Fibroblast of peridontal ligament (primary cell): Measurements from ENCODE around the gene ATRNL1.
"Not testable (repeated sequence)": the region's sequence is repeated elsewhere in the genome, so short reads cannot be mapped to it uniquely, and the experiment has no call there.

Experiments used
- DNase-seq: peaks from one replicate; pipeline ENCODE4 v3.0.0-alpha.2; 2010; ENCODE audit errors: extremely low read depth

Gene ATRNL1

DNA sequence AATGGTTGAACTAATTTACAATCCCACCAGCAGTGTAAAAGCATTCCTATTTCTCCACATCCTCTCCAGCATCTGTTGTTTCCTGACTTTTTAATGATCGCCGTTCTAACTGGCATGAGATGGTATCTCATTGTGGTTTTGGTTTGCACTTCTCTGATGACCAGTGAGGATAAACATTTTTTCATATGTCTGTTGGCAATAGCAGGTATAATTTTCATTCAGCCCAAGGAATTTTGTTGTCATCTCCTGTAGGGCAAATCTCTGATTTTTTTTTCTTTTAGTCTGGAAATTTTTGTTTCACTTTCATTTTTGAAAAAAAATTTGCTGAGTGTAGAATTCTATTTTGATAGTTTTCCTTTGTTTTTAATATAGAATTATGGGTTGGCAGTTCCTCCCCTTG, 114.1 kb downstream of the ATRNL1 start:
- DNase-seq = not testable (repeated sequence)

DNA sequence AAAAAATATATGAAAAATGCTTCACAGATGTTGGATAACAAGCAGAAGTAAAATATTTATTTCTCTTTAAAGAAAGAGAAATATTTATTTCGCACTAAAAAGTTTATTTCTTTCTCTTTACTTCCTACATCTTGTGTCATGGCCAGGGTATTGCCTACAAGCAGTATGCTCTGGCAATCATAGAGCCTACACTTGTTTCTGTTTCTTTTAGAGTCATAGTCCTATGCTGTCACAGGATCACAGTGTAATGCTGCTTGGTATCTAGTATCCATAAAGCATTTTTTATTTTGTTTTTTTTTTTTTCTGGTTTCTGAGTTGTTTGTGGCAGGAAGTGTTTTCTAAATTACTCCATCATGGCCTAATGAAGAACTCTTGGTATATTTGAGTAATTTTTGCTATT, 116.0 kb downstream of the ATRNL1 start:
- no peak for DNase-seq

DNA sequence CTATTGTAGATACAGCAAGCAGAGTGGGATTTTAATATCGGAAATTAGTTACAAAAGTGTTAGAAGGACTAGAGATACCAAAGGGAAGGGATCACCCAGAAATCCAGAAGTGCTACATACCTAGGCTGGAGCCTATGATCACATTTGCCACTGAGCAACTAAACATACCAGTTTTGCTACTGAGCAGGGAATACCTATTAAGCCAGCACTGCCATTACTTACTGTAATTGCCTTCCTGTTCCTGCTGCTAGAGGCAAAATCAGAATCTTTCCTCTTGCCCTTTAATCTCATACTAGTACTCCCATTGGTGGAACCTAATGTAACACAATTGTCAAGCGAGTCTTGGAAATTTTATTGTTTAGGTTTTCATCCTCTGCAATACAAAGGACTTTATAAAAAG, 121.7 kb downstream of the ATRNL1 start:
- DNase-seq = no peak

DNA sequence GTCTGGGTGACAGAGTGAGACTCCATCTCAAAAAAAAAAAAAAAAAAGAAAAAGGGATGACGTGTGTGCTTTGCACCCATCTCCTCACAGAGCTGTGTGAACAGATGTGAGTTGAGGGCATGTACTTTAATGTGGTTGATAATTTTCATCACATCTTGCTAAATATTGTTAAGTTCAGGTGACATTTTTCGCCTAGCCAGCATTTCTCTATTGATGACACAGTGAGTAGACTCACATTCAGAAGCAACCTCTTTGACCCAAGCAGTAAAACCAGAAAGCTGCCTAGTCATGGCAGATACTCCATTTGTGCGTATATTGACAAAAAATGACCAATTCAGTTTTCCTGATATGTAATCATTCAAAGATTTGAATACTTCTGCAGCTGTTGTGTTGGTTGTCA, 126.0 kb downstream of the ATRNL1 start:
- DNase-seq = no peak

DNA sequence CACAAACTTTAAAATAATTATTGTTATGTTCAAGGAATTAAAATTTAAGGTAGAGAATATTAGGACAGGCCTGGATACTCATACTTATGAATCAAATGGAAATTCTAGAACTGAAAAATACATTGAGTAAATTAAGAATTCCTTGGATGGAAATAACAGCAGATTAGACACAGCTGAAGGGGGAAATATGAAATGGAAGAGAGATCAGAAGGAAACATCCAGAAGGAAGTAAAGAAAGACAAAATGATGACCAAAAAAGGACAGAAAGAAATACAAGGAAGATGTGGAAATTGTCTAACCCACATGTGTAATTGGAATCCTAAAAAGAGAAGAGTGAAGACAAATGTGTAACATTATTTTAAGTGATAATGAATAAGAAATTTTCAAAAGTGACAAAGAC, 128.9 kb downstream of the ATRNL1 start:
- DNase-seq = no peak

DNA sequence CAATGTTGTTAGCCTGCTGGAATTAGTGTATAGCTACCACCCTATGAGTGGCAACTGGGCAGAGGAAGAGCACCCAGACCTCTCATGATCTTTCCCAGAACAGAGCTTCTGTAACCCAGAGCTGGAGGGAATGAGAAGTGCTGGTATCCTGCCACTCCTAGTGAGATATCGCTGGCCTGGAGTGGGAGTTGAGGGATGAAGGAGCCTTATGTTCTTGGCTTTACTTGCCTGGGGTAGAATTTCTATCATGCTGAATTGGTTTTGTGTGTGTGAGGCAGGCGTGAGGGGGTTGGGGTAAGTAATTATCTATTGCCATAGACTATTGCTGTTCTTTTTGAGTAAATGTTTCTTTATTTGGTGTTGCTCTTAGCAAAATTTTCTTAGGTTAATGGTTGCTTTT, 146.6 kb downstream of the ATRNL1 start:
- DNase-seq = no peak

- DNase-seq = no peak
Observed at GRCh38 chr10:115250784-115251183, 157.6 kb downstream of the ATRNL1 start.

GRCh38 chr10:115253765-115254164, 160.6 kb downstream of the ATRNL1 start:
- DNase-seq = not testable (repeated sequence)

- DNase-seq = no peak
Observed at GRCh38 chr10:115272482-115272881, 179.3 kb downstream of the ATRNL1 start.

- no peak for DNase-seq
Observed at GRCh38 chr10:115278294-115278693, 185.1 kb downstream of the ATRNL1 start.

- no peak for DNase-seq
Observed at GRCh38 chr10:115295213-115295805, 202.1 kb downstream of the ATRNL1 start.

DNA sequence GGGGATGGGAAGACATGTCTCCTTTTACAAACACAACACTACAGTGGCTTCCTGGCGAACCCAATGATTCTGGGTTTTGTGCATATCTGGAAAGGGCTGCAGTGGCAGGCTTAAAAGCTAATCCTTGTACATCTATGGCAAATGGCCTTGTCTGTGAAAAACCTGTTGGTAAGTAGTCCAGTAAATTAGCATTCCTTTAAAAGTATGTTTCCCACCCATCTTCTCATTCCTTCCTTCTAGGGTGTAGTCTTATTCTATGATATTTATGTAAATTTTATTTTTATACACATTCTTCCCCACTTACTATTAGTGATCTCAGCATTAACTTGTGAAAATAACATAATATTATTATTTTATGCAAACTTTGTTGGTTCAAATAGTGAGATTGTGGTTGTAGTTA, 206.9 kb downstream of the ATRNL1 start:
- DNase-seq = no peak

- not testable (repeated sequence) for DNase-seq
Observed at GRCh38 chr10:115319669-115320068, 226.5 kb downstream of the ATRNL1 start.

- no peak for DNase-seq
Observed at GRCh38 chr10:115321360-115321759, 228.2 kb downstream of the ATRNL1 start.

DNA sequence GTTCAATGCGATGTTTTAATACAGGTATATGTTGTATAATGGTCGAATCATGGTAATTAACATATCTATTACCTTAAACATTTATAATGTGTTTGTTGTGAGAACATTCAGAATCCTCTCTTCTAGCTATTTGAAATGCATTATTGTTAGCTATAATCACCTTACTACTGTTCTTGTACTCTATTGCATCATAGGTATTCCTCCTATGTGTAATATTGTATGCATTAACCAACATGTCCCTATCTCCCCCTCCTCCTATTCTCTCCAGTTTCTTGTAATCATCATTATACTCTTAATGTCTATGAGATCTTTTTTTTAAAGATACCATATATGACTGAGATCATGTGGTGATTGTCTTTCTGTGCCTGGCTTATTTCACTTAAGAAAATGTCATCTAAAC, 235.2 kb downstream of the ATRNL1 start:
- no peak for DNase-seq

- DNase-seq = no peak
Observed at GRCh38 chr10:115335366-115335765, 242.2 kb downstream of the ATRNL1 start.

DNA sequence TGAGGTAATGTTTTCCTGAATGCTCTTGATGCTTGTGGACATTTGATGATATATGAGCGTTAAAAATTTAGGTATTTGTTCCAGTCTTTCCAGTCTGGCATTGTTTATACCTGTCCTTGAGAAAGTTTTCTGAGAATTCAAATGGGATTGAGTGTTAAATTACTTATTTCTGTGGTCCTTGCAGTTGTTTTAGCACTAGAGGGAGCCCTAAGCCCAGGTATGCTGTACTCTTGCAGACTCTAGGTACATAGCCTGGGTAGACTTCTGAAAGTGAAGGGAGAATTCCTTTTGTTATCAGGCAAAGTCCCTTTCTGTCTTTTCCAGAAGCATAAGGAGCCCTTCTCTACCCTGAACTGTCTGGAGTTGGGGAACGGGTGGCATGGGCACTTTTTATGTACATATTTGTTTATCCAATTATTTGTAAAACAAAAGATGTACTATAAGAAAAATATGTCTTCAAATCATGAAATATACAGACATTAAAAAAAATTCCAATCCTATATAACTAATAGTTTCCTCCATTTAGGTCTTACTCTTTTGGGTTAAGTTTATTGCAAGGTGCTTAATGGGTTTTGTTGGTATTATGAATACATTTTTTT, 262.1 kb downstream of the ATRNL1 start:
- peak; percentile 14 for DNase-seq

DNA sequence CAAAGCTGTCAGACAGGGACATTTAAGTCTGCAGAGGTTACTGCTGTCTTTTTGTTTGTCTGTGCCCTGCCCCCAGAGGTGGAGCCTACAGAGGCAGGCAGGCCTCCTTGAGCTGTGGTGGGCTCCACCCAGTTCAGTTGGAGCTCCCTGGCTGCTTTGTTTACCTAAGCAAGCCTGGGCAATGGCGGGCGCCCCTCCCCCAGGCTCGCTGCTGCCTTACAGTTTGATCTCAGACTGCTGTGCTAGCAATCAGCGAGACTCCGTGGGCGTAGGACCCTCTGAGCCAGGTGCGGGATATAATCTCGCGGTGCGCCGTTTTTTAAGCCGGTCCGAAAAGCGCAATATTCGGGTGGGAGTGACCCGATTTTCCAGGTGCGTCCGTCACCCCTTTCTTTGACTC, 274.8 kb downstream of the ATRNL1 start:
- DNase-seq = not testable (repeated sequence)

GRCh38 chr10:115379064-115379463, 285.9 kb downstream of the ATRNL1 start:
- DNase-seq = no peak

DNA sequence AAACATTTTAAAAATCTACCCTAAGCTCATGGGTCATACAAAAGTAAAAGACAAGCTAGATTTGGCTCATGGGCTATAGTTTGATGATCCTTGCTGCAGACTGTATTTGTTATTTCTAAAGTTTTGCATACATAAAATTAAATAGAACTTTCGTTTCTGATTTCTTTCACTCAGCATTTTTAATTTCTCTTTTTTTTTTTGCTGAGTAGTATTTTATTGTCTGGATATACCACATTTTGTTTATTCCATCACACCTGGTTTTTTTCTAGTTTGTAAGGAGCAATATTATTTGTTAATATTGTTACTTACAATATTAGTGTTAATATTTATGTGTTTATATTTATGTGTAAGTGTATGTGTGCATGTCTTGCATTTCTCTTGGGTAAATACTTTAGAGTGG, 291.5 kb downstream of the ATRNL1 start:
- DNase-seq = no peak

- DNase-seq = no peak
Observed at GRCh38 chr10:115390607-115391006, 297.4 kb downstream of the ATRNL1 start.

- DNase-seq = no peak
Observed at GRCh38 chr10:115398026-115398425, 304.9 kb downstream of the ATRNL1 start.

DNA sequence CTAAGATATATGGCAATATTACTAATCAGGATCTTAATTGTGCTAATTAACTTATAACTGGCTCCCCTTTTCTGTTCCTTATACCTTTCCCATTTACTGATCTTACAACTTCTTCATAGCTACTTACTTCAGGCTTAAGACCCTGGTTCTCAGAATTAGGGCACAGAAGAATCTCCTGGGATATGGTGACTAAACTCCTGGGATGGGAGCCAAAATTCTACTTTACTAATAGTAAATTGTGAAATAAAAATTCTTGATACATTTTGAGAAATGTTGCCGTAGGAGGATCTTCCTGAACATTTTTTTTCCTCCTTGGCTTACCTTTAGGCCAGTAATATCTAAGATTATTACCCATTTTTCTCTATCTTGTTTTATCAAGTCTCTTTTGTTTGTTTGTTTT, 309.5 kb downstream of the ATRNL1 start:
- DNase-seq = no peak

DNA sequence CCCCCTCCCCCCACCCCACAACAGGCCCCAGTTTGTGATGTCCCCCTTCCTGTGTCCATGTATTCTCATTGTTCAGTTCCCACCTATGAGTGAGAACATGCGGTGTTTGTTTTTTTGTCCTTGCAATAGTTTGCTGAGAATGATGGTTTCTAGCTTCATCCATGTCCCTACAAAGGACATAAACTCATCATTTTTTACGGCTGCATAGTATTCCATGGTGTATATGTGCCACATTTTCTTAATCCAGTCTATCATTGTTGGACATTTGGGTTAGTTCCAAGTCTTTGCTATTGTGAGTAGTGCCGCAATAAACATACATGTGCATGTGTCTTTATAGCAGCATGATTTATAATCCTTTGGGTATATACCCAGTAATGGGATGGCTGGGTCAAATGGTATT, 312.7 kb downstream of the ATRNL1 start:
- DNase-seq = not testable (repeated sequence)
